ENCODE results near the gene MGAT5.

Gene MGAT5

GRCh38 chr2:134438371-134438770 is 184.5 kb downstream of the MGAT5 start:
- TF ChIP-seq CTCF (conservative IDR thresholded peaks at IDR 0.05) = no peak
- TF ChIP-seq ZFX (IDR thresholded peaks at IDR 0.05) = no peak
- H3K27ac ChIP-seq = no peak overlapping the region

DNA sequence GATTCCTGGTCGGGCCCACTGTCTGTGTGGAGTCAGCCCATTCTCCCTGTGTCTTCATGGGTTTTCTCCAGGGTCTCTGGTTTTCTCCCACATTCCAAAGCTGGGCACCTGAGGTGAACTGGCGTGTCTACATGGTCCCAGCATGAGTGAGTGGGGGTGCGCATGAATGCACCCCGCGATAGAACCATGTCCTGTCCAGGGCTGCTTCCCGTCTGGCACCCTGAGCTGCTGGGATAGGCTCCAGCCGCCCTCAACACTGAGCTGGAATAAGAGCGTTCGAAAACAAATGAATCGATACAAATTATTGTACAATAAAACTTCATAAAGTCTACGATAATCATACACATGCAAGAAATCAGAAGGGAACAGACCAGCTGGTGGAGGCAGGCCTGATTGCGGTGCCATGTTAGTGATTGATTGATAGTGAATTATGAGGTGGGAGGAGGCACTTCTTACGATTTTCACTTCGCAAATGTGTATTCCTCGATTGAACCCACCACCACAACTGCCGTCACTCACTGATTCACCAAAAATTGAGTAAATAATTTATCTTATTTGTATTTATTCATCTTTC is 186.6 kb downstream of the MGAT5 start:
- H3K27ac ChIP-seq = no peak overlapping the region
- TF ChIP-seq ZFX (IDR thresholded peaks at IDR 0.05) = no peak
- no peak for TF ChIP-seq CTCF (conservative IDR thresholded peaks at IDR 0.05)

DNA sequence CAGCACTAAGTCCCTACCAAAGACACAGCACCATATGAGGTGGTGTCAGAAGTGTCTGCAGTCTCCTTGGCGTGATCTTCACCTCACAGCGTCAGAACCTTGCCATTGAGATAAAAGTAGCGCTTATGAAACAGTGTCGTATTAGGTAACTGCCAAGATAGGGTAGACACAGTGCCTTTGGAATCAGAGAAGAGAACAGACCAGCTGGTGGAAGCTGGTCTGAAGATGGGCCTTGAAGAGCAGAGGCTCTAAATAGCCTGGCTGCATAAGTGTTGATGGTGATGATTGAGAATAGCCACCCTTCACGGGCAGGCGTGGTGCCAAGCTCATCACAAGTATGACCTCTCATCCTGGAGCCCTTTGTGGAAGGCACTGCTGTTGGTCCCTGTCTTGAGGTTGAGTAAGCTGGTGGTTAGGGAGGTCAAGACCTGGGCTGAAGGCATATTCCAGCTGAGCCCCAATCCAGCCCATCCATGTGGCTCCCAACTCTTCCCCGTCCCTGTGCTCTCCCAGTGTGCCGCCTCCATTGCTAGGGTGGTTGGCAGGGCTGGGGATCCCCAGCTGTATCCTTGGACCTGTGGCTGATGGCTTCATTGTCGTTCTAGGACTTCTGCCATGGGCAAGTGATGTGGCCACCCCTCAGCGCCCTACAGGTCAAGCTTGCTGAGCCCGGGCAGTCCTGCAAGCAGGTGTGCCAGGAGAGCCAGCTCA is 187.4 kb downstream of the MGAT5 start:
- H3K27ac ChIP-seq = no peak overlapping the region
- TF ChIP-seq CTCF (conservative IDR thresholded peaks at IDR 0.05) (no peak), ZFX (IDR thresholded peaks at IDR 0.05) (no peak)

DNA sequence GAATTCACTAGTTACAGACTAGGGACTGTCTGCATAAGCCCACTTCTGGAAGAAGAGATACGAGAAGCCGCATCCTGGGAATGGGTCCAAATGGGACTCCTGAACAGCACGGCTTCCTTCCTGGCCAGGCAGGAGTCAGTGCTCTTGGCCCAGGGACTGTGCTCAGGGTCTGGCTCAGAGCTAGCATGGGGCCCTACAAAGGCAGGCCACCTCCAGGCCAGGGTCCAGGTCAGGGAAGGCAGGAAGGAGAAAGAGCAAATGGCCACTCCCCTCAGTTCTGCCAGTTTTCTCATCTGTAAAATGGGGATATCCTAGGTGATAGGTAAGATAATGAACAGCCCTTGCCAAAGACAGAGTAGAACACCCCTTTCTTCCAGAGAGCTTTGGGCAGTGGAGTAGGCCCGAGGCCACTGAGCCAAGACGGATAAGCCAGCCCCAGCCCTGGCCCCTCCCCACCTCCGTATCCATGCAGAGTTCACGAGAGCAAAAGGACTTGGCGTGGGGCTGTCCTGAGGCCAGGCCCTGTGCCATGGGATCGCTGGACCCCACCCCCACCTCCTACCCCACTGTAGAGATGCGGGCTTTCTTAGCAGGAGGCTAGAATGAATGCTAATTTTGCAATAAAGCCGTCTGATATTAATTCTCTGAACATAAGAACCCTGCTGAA is 190.1 kb downstream of the MGAT5 start:
- no peak overlapping the region for H3K27ac ChIP-seq
- no peak for TF ChIP-seq ZFX (IDR thresholded peaks at IDR 0.05)

GRCh38 chr2:134445116-134445515 is 191.2 kb downstream of the MGAT5 start:
- no peak overlapping the region for H3K27ac ChIP-seq
- TF ChIP-seq ZFX (IDR thresholded peaks at IDR 0.05) (no peak), CTCF (conservative IDR thresholded peaks at IDR 0.05) (no peak)

DNA sequence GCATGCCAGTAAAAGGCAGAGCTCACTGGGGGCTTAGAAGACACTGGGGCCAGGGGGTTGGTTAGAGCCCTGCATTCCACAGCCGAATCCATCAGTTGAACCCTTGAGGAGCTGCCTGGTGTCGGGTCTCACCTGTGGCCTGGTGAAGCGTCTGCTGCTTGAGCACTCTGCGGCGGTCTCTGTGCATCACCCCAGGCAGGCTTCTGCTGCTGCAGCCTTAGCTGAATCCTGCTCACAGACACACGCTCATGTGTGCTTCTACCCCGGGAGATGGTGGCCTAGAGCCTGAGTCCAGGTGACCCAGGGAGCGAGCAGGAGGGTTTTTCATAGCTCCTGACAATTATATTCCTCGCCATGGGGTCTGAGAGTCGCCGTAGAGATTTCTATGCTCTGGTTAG is 192.1 kb downstream of the MGAT5 start:
- H3K27ac ChIP-seq = no peak overlapping the region
- TF ChIP-seq CTCF (conservative IDR thresholded peaks at IDR 0.05) (no peak), ZFX (IDR thresholded peaks at IDR 0.05) (no peak)

DNA sequence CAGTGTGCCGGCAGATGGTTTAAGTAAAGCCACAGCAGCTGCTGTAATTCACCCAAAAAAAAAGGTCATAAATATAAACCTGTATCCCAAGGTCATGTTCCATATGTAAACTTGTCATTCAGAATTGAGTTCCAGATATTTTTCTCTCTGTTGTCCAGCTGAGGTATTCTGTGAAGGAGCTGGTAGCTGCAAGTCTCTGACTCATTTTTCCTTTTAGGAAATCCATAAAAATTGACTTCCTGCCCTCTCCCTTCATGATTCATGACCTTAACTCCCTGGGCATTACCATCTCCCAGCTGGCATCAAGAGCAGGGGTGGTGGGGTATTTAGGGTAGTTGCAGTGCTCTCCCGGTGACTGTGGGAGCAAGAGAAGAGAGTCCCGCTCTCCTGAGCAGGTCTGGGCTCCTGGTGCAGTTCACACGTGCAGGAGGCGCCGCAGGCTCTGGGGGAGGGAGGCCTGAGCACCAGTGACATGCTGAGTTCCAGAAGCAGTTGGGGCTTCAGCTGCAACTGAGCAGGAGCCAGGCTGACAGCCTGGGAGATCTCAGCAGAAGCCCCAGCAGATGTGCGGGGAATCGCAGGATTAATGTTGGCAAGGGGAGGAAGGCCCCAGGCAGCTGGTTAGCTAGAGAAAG is 192.6 kb downstream of the MGAT5 start:
- no peak for TF ChIP-seq CTCF (conservative IDR thresholded peaks at IDR 0.05)
- TF ChIP-seq ZFX (IDR thresholded peaks at IDR 0.05) = no peak
- no peak overlapping the region for H3K27ac ChIP-seq
